Stimulated activated CD8-positive, alpha-beta memory T cell treated with anti-CD3 and anti-CD28 coated beads, Interleukin-12 subunit alpha, Interleukin-12 subunit beta, amount 100 ng/mL, for 24 hours (primary cell): Measurements from ENCODE around the gene CLDN11.

Source experiments
- DNase-seq: peaks from one replicate; pipeline ENCODE4 v3.0.0-alpha.2; 2020; ENCODE audit errors: extremely low read depth

The CLDN11 gene

DNA sequence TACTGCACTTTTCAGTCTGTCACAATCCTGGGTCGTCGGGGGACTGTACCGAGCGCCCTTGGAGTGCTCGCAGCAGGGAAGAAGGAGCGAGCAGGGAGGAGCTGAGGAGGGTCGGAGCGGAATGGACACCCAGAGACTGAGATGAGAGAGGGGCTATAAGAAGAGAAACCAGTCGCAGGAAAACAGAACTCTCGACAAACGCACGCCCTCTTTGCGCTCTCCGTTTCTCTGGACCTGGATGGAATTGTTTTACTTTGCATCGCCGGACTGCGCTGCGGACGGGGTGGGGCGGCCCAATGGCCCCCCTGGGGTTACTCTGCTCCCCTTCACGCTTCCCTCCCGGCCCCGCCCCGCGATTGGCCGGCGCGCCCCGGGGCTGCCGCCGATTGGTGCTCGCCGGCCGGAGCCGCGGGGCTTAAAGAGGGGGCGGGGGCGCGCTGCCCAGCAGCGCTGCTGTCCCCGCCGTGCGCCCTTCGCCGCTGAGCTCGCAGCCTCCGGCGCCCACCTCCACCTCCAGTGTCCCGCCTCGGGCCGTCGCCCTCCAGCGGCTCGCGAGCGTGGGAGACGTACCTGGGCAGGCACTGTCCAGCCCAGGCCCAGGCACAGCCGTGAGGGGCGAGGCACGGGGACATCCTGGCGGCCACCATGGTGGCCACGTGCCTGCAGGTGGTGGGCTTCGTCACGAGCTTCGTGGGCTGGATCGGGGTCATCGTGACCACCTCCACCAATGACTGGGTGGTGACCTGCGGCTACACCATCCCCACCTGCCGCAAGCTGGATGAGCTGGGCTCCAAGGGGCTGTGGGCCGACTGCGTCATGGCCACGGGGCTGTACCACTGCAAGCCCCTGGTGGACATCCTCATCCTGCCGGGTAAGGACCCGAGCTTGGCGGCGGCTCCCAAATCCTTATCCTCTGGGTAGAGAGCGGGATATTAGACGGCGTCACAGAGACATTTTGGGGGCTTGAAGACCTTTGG lies at the start of gene CLDN11:
TSS of gene CLDN11 (plus strand) at position 447 of the 977 bp plus-strand sequence. CDS start at position 646, 199 bp downstream.
- no peak for DNase-seq

DNA sequence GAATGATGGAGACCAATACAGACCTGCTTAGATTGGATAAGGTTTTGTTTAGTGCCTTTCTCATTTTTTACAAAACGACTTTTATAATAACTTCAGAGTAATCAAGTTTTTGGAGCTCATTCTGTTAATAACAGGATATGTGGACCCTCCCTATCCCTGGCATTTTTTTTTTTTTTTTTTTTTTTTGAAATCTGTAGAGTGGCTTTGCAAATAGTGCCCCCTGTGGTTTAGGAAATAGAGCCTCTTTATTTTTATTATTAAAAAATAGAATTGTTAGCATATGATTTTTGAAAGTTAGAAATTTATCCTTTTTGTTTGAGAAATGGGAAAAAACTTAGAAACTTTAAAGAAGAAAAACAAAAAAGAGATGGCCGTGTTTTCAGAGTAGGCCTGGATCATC lies 49.7 kb upstream of the CLDN11 start:
- no peak for DNase-seq

DNA sequence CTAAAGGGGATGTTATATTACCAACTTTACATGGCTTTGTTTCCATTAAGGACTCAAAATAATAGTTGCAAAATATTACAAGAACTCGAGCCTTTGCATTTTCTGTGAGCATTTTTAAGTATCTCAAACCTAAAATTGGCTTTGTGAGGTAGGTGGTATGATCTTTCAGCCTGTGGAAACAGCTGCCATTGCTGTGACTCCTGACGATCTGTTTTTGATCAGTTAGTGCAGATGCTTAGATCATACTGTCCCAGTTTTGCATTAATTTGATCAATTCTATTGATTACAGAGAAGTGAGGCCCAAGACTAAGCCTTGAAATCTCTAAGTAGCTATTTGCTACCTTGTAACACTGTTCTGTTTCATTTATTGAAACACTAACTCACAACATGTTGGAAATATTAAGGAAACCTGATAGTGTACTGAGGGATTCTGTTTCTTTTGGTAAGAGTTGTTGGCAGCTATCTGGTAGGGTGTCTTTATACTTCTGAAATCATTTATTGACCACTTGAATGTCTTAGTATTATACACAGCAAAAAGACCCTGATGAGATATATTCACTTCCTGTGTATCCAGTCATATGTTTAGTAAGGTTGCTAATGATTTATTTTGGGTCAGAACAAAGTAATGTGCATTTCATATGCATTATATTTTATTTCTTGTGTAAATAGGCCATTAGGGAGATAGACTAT lies 46.3 kb upstream of the CLDN11 start:
- no peak for DNase-seq

DNA sequence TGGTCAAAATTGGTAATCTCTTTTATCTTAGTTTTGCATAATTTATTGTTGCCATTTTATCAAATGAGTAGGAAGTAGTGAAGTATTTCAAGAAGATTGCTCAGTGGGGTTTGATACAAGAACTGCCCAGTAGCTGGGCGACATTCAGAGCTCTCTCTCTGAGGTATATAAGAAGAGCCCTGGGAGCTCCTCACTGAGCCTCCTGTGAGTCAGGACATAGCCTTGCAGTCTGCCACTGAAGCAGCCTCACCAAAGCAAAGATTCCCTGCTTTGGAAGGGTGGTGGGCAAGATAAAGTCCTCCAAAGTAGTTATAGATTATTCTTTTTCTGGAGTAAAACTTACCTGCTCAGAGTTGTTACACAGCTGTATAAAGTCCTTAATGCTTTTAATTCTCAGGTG lies 35.1 kb upstream of the CLDN11 start:
- DNase-seq: no peak

DNA sequence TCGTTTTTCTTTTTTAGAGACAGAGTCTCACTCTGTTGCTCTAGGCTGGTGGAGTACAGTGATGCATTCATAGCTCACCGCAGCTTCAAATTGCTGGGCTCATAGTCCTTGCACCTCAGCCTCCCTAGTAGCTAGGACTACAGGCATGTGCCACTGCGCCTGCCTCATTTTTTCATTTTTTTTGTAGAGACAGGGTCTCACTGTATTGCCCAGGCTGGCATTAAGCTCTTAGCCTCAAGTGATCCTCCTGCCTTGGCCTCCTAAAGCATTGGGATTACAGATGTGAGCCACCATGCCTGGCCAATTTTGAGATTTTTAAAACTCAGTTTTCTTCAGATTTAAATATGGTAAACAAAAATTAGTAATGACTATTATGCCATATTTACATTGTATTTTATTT lies 32.2 kb upstream of the CLDN11 start:
- DNase-seq: no peak

DNA sequence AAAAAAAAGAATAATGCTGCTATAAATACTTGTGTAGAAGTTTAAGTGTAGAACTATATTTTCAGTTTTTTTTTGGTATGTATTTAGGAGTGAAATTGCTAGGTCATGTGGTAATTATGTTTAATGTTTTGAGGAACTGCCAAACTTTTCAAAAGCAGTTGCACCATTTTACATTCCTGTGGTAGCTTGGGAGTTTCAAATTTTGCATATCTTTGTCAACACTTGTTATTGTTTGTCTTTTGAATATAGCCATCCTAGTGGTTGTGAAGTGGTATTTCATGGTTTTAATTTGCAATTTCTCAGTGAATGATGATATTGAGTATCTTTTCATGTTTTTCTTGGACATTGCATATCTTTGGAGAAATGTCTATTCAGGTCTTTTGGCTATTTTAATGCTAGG lies 30.7 kb upstream of the CLDN11 start:
- no peak for DNase-seq

DNA sequence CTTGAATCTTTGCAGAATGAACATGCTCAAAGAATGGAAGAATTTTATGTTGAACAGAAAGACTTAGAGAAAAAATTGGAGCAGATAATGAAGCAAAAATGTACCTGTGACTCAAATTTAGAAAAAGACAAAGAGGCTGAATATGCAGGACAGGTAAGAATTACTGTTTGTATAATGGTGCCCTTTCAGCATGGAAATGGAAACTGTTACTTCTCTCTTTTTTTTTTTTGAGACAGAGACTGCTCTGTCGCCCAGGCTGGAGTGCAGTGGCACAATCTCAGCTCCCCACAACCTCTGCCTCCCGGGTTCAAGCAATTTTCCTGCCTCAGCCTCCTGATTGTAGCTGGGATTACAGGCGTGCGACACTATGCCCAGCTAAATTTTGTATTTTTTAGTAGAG lies 27.6 kb upstream of the CLDN11 start:
- DNase-seq: no peak

DNA sequence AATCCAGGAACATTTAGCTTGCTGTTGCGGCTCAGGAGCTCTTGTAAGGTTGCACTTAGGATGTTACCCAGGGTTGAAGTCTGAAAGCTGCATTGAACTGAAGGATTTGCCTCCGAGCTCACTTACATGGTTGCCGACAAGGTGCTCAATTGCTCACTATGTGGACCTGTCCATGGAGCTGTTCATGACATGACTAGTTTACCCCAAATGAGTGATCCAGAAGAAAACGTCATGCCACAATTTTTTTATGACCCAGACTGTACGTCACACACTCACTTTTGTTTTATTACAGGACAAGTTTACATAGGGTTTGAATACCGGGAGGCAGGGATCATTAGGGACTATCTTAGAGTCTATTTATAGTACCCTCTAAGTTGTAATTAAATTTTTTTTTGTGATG lies 21.0 kb upstream of the CLDN11 start:
- DNase-seq: no peak

DNA sequence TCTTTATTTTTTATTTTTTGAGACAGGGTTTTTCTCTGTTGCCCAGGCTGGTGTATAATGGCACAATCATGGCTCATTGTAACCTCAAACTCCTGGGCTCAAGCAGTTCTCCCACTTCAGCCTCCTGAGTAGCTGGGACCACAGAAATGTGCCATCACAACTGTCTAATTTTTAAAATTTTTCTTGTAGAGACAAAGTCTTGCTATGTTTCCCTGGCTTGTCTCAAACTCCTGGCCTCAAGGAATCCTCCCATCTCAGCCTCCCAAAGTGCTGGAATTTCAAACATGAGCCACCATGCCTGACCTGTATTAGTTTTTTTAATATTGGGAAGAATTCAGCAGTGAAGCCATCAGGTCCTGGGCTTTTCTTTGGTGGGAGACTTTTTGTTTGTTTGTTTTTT lies 13.6 kb upstream of the CLDN11 start:
- DNase-seq: no peak

DNA sequence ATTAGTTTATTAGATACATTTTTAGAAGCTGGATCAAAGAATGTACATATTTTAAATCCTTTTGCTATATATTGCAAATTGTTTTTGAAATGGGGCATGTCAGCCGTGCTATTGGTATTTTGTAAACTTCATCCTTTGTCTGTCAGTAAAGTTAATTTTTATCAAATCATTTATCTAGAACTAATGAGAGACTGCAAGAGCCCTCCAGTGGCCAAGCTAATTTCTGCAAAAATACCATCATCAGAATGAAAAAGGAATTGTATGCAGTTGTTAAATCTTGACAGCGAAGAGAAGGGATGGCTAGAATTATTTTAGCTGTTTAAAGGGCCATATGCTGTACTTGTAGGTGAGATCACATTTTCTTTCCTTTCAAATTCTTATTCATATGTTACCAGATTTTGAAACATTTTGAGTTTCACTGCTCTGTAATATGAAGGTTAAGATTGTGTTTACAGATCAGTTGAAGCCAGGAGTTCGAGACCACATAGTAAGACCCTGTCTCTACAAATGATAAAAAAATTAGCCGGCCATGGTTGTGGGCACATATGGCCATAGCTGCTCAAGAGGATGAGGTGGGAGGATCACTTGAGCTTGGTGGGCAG lies 8.1 kb upstream of the CLDN11 start:
- DNase-seq: no peak

DNA sequence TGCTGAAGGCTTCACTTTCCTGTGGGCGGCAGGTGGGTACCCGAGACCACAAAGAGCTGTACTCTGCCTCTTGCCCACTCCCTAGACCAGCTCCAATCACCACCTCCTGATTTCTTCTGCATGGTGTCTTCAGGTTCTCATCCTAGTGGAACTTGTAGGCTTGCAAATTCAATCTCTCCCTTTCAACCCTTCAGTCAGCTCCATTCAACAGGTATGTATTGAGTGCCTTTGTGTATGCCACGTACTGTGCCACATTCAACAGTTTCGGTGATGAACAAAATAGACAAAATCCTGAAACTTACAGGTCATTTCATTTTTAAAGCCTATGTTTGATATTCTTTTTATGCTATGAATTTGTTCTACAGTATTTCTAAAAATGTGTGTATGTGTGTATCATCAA lies 5.4 kb upstream of the CLDN11 start:
- no peak for DNase-seq

DNA sequence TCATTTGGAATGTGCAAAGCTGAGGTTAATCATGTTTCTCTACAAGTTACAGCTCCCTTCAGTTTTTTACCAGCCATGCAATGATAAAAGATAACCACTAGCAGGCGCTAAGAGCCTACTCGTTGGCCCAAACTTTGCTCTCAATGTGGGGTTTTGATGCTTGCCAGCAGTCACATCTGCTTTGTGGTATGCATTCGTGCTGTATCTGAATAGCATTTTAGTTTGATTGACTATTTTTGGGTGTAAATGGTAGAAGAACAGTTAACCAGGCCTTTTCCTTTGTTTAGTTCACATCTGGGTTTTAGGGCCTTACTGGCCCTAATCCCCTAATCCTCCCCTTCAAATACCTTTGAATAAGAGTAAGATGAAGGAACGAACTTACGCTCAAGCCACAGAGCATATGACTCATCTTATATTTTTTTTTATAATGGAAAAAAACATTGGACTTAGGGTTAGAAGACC lies 4.4 kb upstream of the CLDN11 start:
- DNase-seq: no peak

DNA sequence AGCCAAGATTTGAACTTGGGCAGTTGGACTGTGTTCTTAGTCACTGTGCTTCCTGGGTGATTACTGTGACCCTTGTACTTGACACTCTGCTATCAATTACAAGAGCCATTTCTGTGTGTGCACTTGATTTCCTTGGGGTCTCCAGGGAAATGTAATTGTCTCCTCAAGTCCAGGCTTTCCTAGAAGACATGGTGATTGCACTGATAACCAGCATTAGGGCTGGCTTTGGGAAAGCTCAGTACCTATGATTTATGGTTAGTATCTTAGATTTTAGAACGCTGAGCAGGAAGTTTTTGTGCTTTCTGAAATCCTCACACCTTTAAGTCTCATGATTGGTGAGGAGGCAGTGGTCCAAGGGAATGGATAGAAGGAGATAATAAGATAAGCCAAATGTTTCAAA lies 1.6 kb upstream of the CLDN11 start:
- DNase-seq: no peak

DNA sequence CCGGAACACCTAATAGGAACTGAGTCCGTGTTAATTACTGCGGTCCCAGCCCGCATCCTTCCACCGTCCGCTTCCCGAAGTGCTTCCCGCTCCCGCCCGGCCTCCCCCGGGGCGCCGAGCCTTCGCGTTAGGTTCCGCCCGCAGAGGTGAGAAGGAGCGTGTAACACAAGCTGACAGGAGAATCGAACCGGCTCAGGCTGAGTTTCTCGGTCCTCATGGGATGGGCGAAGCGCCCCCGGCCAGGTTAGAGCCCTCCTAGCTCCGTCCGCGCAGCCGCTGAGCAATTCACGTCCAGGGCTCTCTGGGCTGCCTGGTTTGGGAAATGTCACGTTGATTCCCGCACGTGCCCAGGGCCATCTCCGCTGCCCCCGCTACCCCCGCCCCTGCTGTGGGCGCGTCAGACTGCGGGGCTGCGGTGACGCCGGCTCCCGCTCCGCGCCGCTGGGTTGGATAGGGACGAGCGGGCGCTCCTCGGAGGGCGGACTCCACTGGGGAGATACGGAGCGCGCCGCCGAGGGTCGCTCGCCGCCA lies 954 bp downstream of the CLDN11 start:
- no peak for DNase-seq

DNA sequence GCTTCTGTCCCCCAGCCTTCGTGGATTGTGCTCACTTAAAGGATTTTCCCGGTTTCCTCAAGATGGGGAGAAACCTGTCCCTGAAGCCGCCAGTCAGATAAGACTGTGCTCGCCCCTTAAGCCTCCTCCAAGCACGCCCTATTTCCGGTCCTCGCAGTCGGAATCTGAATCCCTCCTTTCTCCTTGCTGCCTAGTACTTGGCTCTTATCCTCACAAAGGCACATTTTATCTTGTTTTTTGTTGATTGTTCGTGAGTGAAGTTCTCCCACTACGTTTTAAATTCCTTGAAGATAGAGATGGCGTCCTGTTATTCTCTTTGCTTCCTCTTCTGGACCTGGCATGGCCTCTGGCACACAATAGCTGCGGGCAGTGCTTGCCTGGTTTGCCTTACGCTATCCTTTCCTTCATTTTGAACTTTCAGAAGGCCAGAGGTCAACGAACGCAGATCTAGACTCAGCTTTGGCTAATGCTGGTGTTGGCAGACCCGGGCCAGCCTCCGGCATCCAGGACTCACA lies 1.7 kb downstream of the CLDN11 start:
- no peak for DNase-seq

DNA sequence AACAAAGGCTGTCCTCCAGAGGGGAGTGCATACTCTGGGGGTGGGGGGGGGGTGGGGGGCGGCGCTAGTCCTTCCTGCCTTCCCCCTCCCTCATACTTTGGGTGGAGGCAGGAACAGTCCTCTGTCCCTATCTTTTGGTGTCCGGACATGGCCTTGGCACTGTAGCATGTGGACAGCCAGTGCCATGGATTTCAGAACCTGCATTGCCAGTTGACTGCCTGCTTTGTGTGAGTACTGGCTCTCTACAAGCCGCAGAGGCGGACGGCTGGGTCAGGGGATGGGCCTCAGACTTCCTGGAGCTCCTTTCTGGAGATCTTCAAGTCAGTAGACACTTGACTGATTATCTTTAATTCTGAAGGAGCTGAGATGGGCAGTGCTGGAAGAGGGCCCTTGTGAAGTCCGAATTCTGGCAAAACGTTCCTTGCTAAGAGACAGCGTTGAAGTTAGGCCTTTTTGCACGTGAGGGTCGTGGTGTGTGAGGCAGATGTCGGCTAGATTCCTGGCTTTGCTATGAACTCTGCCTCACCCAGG lies 2.5 kb downstream of the CLDN11 start:
- no peak for DNase-seq

DNA sequence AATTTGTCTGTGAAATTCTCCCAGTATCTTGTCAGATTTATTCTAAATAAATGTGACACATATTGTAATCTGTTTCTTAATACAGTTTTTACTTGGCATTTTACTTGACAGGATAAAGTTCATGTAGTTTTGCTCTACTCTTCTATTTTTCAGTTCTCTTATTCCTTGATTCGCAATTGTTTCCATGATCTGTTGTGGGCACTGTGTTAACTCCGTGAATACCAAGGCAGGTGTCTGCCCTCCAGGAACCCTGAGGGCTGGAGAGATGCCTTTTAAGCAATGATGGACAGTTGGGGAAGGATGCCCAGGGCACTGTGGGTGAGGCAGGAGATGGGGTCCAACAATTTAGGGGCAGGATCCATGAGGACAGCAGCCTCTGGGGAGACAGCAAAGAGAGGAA lies 3.1 kb downstream of the CLDN11 start:
- DNase-seq: no peak

DNA sequence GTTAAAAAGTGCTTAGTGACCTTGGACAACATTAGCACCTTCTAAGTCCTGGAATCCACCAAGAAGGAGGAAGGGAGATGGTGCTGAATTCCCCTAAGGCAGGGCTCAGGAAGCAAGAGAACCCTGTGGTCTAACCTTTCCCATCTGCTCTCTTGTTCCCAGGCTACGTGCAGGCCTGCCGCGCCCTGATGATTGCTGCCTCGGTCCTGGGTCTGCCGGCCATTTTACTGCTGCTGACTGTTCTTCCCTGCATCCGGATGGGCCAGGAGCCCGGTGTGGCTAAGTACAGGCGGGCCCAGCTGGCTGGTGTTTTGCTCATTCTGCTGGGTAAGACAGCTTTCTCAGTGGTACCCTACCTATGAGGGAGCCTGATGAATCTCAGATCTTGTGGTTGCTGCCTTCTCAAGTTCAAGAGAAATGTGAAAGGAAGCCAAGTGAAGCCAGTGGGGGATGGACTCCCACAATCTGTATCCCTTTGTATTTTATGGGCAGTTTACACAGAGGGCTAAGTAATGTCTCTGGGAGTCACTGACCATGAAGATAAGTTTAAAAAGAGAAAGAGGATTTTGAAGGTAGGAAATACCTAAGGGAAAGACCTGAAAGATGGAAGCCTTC lies 4.4 kb downstream of the CLDN11 start:
- no peak for DNase-seq

DNA sequence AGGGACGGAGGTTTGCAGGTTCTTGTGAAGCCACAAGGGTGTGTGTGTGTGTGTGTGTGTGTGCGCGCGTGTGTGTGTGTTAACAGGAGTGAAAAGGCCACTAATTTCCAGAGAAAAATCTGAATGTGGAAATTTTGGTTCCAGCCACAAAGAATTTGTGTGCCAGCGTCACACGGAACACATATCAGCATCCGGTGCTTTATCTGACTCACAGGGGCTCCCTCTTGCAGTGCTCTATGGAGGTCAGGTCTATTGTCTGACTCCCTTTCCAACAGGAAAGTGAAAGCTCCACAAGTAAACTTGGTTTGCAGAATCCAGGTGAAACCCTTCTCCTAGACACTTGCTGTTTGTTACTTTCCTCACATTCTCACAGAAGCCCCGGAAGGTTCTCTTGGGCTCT lies 6.2 kb downstream of the CLDN11 start:
- no peak for DNase-seq

DNA sequence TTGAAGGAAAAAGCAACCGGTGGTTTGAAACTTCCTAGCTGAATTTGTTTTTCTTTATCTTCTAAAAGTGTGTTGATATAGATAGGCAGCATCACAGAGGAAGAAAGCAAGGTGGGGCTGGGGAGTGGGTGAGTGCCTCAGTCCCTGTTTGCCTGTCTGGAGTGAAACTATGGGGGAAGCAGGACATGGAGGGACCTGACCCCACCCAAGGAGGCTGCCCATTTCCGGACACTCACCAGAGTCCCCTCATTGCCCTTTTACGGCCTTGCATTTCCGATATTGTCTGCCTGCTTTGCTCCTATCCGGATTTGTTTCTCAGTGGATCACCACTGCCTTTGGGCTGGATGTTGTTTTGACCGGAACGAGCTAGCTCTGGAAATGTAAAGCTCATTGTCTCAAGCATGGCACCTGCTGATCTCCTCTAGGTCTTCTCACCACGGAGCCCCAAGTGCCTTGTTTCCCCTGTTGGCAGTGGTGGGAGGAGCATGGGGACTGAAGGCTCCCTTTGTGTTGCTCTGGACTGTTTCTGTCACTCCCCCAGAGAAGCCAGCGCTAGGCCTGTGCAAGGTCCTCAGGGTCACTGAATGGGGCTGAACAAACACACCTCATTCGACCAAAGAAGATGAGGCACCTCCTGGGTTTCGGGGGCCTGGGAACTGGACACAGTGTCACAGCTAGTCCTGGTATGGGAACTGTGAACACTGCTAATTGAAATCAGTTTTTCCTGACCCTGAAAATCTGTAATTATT lies 7.0 kb downstream of the CLDN11 start:
- no peak for DNase-seq
